ENCODE results near the gene STARD9. TPM values are rescaled to one million over a fixed set of nuclear protein-coding genes. Genes with fewer than 3 reads are reported as not detected.
A peak's percentile ranks its signal among the peaks of the same experiment; 100 is the strongest.

STARD9 gene
- total RNA-seq (1 to 10 TPM; 2.8 to 4.6 TPM), total RNA-seq (4.2 to 49.2 (median 15.1) reads per million in 172 experiments)
- polyA plus RNA-seq (2013, experiment 1 of 2), result 4.1 TPM
- polyA plus RNA-seq (2013, experiment 2 of 2), result 4.6 TPM

GRCh38 chr15:42575188-42576039 is at the start of gene STARD9:
Gene STARD9, plus strand, starts transcription at chr15:42575606. Its CDS starts 110 bp downstream, at chr15:42575716.
- TF ChIP-seq, protein P1, sequence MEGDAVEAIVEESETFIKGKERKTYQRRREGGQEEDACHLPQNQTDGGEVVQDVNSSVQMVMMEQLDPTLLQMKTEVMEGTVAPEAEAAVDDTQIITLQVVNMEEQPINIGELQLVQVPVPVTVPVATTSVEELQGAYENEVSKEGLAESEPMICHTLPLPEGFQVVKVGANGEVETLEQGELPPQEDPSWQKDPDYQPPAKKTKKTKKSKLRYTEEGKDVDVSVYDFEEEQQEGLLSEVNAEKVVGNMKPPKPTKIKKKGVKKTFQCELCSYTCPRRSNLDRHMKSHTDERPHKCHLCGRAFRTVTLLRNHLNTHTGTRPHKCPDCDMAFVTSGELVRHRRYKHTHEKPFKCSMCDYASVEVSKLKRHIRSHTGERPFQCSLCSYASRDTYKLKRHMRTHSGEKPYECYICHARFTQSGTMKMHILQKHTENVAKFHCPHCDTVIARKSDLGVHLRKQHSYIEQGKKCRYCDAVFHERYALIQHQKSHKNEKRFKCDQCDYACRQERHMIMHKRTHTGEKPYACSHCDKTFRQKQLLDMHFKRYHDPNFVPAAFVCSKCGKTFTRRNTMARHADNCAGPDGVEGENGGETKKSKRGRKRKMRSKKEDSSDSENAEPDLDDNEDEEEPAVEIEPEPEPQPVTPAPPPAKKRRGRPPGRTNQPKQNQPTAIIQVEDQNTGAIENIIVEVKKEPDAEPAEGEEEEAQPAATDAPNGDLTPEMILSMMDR (IDR thresholded peaks at IDR 0.05), result no peak
- Mint-ChIP-seq H3K27ac (peak within 1 kb of the TSS; percentile 76), H3K9me3 (no peaks in the 10 kb centered on the region), H3K27me3 (peaks cover 16% of the 10 kb centered on the region), H3K4me1 (ENCODE audit: low read depth) (peaks cover 28% of the 10 kb centered on the region), H3K4me3 (peak within 1 kb of the TSS; percentile 94), H3K36me3 (ENCODE audit: low read depth) (no peaks in the 10 kb centered on the region)
- ATAC-seq (ENCODE audit: poor library complexity), result peak; percentile 94
- Histone ChIP-seq H3K4me1 (ENCODE audit: insufficient read depth, low read length) (peaks cover 16% of the 10 kb centered on the region), H3K27me3 (ENCODE audit: control insufficient read depth in 1 of 2, insufficient read depth in 2 of 2, low read length in 2 of 2) (no peaks in the 10 kb centered on the region), H3K9me3 (ENCODE audit: control insufficient read depth in 1 of 2, insufficient read depth in 1 of 2, low read length in 2 of 2) (no peaks in the 10 kb centered on the region), H3K27ac (ENCODE audit: low read depth in 1 of 2, low read length in 2 of 2) (peak within 1 kb of the TSS; percentile 38 to 46), H3K36me3 (ENCODE audit: insufficient read depth, low read length) (no peaks in the 10 kb centered on the region), H3K4me3 (ENCODE audit: low read length) (peak within 1 kb of the TSS; percentile 78)
- DNase-seq, result peak; percentile 84 to 97 (median 92)
- POLR2A ChIA-PET, result interaction anchor here (0.6 to 2.1 kb wide), 14 partner anchors 10 to 1881 kb away, joined by 3 to 29 read pairs (median 4); partner anchors contain the start of genes GANC, HAUS2, LRRC57 and RAD51
- intact Hi-C loops (cut with DNase I, micrococcal nuclease), result loop anchor here (1.0 to 5.0 kb wide), 4 partner anchors 27 to 532 kb away; partner anchors contain the start of genes CDAN1 (in 1 of the 2), HAUS2 (in 1 of the 2), LRRC57 (in 1 of the 2) and UBR1 (in 1 of the 2)
- CTCF ChIA-PET, result interaction anchor here (0.8 to 1.6 kb wide), 3 partner anchors 16 to 104 kb away, joined by 3 to 5 read pairs (median 3); no protein-coding TSS in a partner anchor

DNA sequence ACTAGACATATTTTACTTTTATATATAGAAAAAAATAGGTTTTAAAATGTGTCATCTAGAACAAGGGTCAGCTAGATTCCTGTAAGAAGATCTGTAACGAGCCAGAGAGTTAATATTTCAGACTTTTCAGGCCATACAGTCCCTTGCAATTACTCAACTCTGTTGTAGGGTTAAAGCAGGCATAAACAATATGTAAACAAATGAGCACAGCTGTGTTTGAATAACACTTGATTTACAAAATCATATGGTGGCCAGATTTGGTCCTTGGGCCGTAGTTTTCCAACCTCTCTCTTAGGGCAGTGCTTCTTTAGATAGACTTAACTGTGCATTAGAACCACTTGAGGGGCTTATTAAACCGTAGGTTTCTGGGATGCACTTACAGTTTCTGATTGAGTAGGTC is 46.4 kb upstream of the STARD9 start:
- TF ChIP-seq, protein P1 (IDR thresholded peaks at IDR 0.05), result no peak
- no peaks in the 10 kb centered on the region for H3K9me3 Mint-ChIP-seq
- intact Hi-C loops (cut with DNase I, micrococcal nuclease), result loop anchor here in 1 of 2 experiments (10.0 kb wide), 1 partner anchor 126 kb away; no protein-coding TSS in a partner anchor
- POLR2A ChIA-PET, result no interaction called here
- no peak for ATAC-seq (ENCODE audit: poor library complexity)
- no peak overlapping the region for H3K4me3 Mint-ChIP-seq
- Histone ChIP-seq H3K4me3 (ENCODE audit: low read length) (no peak overlapping the region), H3K9me3 (ENCODE audit: control insufficient read depth in 1 of 2, insufficient read depth in 1 of 2, low read length in 2 of 2) (no peaks in the 10 kb centered on the region), H3K27ac (ENCODE audit: low read depth in 1 of 2, low read length in 2 of 2) (no peak overlapping the region), H3K4me1 (ENCODE audit: insufficient read depth, low read length) (no peaks in the 10 kb centered on the region), H3K36me3 (ENCODE audit: insufficient read depth, low read length) (peaks cover 37% of the 10 kb centered on the region), H3K27me3 (ENCODE audit: control insufficient read depth in 1 of 2, insufficient read depth in 2 of 2, low read length in 2 of 2) (no peaks in the 10 kb centered on the region)
- DNase-seq, result no peak
- CTCF ChIA-PET, result no interaction called here
- H3K36me3 Mint-ChIP-seq (ENCODE audit: low read depth), result peaks cover 60% of the 10 kb centered on the region
- no peak overlapping the region for H3K27ac Mint-ChIP-seq
- no peaks in the 10 kb centered on the region for H3K4me1 Mint-ChIP-seq (ENCODE audit: low read depth)
- H3K27me3 Mint-ChIP-seq, result no peaks in the 10 kb centered on the region

GRCh38 chr15:42533246-42533645 is 42.2 kb upstream of the STARD9 start:
- ChIA-PET POLR2A (no interaction called here), CTCF (no interaction called here)
- H3K4me1 ChIP-seq (ENCODE audit: insufficient read depth, low read length), result no peaks in the 10 kb centered on the region
- Mint-ChIP-seq H3K36me3 (ENCODE audit: low read depth) (peaks cover 51% of the 10 kb centered on the region), H3K27me3 (no peaks in the 10 kb centered on the region), H3K4me1 (ENCODE audit: low read depth) (no peaks in the 10 kb centered on the region), H3K9me3 (no peaks in the 10 kb centered on the region), H3K27ac (no peak overlapping the region), H3K4me3 (no peak overlapping the region)
- H3K27ac ChIP-seq (ENCODE audit: low read depth in 1 of 2, low read length in 2 of 2), result no peak overlapping the region
- DNase-seq (no peak), ATAC-seq (ENCODE audit: poor library complexity) (no peak)
- H3K4me3 ChIP-seq (ENCODE audit: low read length), result no peak overlapping the region
- no peaks in the 10 kb centered on the region for H3K27me3 ChIP-seq (ENCODE audit: control insufficient read depth in 1 of 2, insufficient read depth in 2 of 2, low read length in 2 of 2)
- H3K36me3 ChIP-seq (ENCODE audit: insufficient read depth, low read length), result peaks cover 31% of the 10 kb centered on the region
- TF ChIP-seq, protein P1 (IDR thresholded peaks at IDR 0.05), result no peak
- no peaks in the 10 kb centered on the region for H3K9me3 ChIP-seq (ENCODE audit: control insufficient read depth in 1 of 2, insufficient read depth in 1 of 2, low read length in 2 of 2)
- intact Hi-C loops (cut with DNase I, micrococcal nuclease), result no loop called here

Measured in CD4-positive, alpha-beta T cell (primary cell).